Gastroesophageal sphincter (tissue), 4 donors: ENCODE results near the gene MUC20. TPM values are rescaled to one million over a fixed set of nuclear protein-coding genes. Genes with fewer than 3 reads are reported as not detected.
"Not testable (repeated sequence)": the region's sequence is repeated elsewhere in the genome, so short reads cannot be mapped to it uniquely, and the experiment has no call there.

Experiments
- ATAC-seq: fragments of 150-250 bp; one replicate; pipeline ENCODE4 v1.9.1; 2016; ENCODE audit warnings: mild to moderate bottlenecking, moderate library complexity
- H3K27ac ChIP-seq, 4 donors: fragments of 200-600 bp; sonication (generic) in 3 of 4; 1 replicate in 3 of 4; 2 replicates in 1 of 4; pipeline ENCODE4 v1.5.1; 2016 to 2019
- H3K27me3 ChIP-seq: fragments of 200-600 bp; sonication (generic); one replicate; pipeline ENCODE4 v1.5.1; 2019
- H3K36me3 ChIP-seq, 2 donors: fragments of 200-600 bp; sonication (generic); one replicate each; pipeline ENCODE4 v1.5.1; 2019; ENCODE audit warnings: control low read depth in 1 of 2
- H3K4me1 ChIP-seq, 3 donors: fragments of 200-600 bp; sonication (generic); 1 replicate in 2 of 3; 2 replicates in 1 of 3; pipeline ENCODE4 v1.5.1; 2016 to 2019; ENCODE audit warnings: control low read depth in 2 of 3
- H3K4me3 ChIP-seq, 2 donors: fragments of 200-600 bp; sonication (generic); one replicate each; pipeline ENCODE4 v1.5.1; 2019; ENCODE audit warnings: mild to moderate bottlenecking in 1 of 2, moderate library complexity in 1 of 2
- H3K9me3 ChIP-seq, 3 donors: fragments of 200-600 bp; sonication (generic); one replicate each; pipeline ENCODE4 v1.5.1; 2017 to 2019; ENCODE audit warnings: control low read depth in 2 of 3
- EP300 ChIP-seq: sonication (generic); formaldehyde crosslinking; IDR thresholded peaks from one replicate; pipeline ENCODE4 v1.6.1; 2017; ENCODE audit warnings: antibody characterized with exemption, mild to moderate bottlenecking
- POLR2A ChIP-seq, 2 donors: fragments of 450-650 bp; IDR thresholded peaks; one replicate each; pipeline ENCODE4 v1.6.1; 2017; ENCODE audit warnings: antibody characterized with exemption in 2 of 2, mild to moderate bottlenecking in 2 of 2, moderate library complexity in 1 of 2
- POLR2AphosphoS5 ChIP-seq: sonication (generic); formaldehyde crosslinking; IDR thresholded peaks from one replicate; pipeline ENCODE4 v1.6.1; 2017; ENCODE audit warnings: antibody characterized with exemption
- WGBS, 2 donors: methylation state at CpG; one replicate each; pipeline ENCODE4 v1.1.5; 2018; ENCODE audit warnings: low coverage in 1 of 2; 5-methylcytosine and 5-hydroxymethylcytosine counted together
- total RNA-seq, 4 donors: library from RNA; depleted of rRNA; stranded (reverse); fragments of >200 nt; gene quantifications; one replicate each; pipeline ENCODE4 v1.1.0, GENCODE V29; 2016
- TF ChIP-seq, protein P1 (sequence below), 4 experiments: fragments of 200-600 bp in 2 of 4; fragments of 450-650 bp in 2 of 4; sonication (generic) in 1 of 4; IDR thresholded peaks; one replicate each; pipeline ENCODE4 v1.5.1; 2017 to 2019; ENCODE audit warnings: antibody characterized with exemption in 4 of 4, mild to moderate bottlenecking in 2 of 4, moderate library complexity in 2 of 4

Gene MUC20
- total RNA-seq, 4 donors from 2014 or later = 2.0 to 7.7 (median 4.8) TPM

GRCh38 chr3:195732940-195733339, 12.2 kb downstream of the MUC20 start:
- H3K27ac ChIP-seq = no peak overlapping the region
- no peak overlapping the region for H3K4me3 ChIP-seq
- H3K27me3 ChIP-seq = peaks cover 9% of the 10 kb centered on the region
- peaks cover 0 to 15% of the 10 kb centered on the region in 2 donors for H3K36me3 ChIP-seq
- no peaks in the 10 kb centered on the region for H3K9me3 ChIP-seq
- no peak for ATAC-seq
- WGBS, 2 donors = 41 to 100% methylated on average over 1 to 7 of the region's 12 CpGs
- TF ChIP-seq POLR2AphosphoS5 (no peak), EP300 (no peak), POLR2A (IDR thresholded peaks at IDR 0.05) (no peak)
- TF ChIP-seq, protein P1, sequence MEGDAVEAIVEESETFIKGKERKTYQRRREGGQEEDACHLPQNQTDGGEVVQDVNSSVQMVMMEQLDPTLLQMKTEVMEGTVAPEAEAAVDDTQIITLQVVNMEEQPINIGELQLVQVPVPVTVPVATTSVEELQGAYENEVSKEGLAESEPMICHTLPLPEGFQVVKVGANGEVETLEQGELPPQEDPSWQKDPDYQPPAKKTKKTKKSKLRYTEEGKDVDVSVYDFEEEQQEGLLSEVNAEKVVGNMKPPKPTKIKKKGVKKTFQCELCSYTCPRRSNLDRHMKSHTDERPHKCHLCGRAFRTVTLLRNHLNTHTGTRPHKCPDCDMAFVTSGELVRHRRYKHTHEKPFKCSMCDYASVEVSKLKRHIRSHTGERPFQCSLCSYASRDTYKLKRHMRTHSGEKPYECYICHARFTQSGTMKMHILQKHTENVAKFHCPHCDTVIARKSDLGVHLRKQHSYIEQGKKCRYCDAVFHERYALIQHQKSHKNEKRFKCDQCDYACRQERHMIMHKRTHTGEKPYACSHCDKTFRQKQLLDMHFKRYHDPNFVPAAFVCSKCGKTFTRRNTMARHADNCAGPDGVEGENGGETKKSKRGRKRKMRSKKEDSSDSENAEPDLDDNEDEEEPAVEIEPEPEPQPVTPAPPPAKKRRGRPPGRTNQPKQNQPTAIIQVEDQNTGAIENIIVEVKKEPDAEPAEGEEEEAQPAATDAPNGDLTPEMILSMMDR (IDR thresholded peaks at IDR 0.05) = no peak
- H3K4me1 ChIP-seq = no peaks in the 10 kb centered on the region

GRCh38 chr3:195735036-195735695, 14.4 kb downstream of the MUC20 start:
- H3K9me3 ChIP-seq = no peaks in the 10 kb centered on the region
- H3K36me3 ChIP-seq = peaks cover 0 to 7% of the 10 kb centered on the region in 2 donors
- H3K4me1 ChIP-seq = no peaks in the 10 kb centered on the region
- no peaks in the 10 kb centered on the region for H3K27me3 ChIP-seq
- no peak overlapping the region for H3K27ac ChIP-seq
- H3K4me3 ChIP-seq = no peak overlapping the region
- no peak for ATAC-seq
- WGBS, 2 donors = 68 to 86% methylated on average over 14 to 16 of the region's 16 CpGs
- no peak for TF ChIP-seq POLR2AphosphoS5
- no peak for TF ChIP-seq EP300
- TF ChIP-seq, protein P1 (IDR thresholded peaks at IDR 0.05) = no peak
- TF ChIP-seq POLR2A (IDR thresholded peaks at IDR 0.05) = no peak

- Histone ChIP-seq H3K4me1 (no peaks in the 10 kb centered on the region), H3K27ac (no peak overlapping the region), H3K27me3 (peaks cover 1% of the 10 kb centered on the region), H3K4me3 (no peak overlapping the region), H3K36me3 (no peaks in the 10 kb centered on the region), H3K9me3 (no peaks in the 10 kb centered on the region)
- no peak for ATAC-seq
- TF ChIP-seq EP300 = no peak
- TF ChIP-seq POLR2A (IDR thresholded peaks at IDR 0.05) = no peak
- TF ChIP-seq POLR2AphosphoS5 = no peak
- TF ChIP-seq, protein P1 (IDR thresholded peaks at IDR 0.05) = no peak
- WGBS, 2 donors = 83 to 95% methylated on average over 11 to 12 of the region's 12 CpGs
These were observed 16.2 kb downstream of the MUC20 start for GRCh38 chr3:195736866-195737490.

- H3K27me3 ChIP-seq, H3K4me3 ChIP-seq, H3K9me3 ChIP-seq, H3K4me1 ChIP-seq, H3K27ac ChIP-seq, H3K36me3 ChIP-seq, ATAC-seq: not testable (repeated sequence)
- 79 to 100% methylated on average over 1 to 6 of the region's 6 CpGs for WGBS, 2 donors
These were observed 17.0 kb downstream of the MUC20 start for GRCh38 chr3:195737782-195738181.

GRCh38 chr3:195738274-195739044, 17.7 kb downstream of the MUC20 start:
- Histone ChIP-seq H3K27me3 (peaks cover 4% of the 10 kb centered on the region), H3K4me3 (no peak overlapping the region), H3K4me1 (no peaks in the 10 kb centered on the region), H3K27ac (no peak overlapping the region), H3K36me3 (no peaks in the 10 kb centered on the region), H3K9me3 (no peaks in the 10 kb centered on the region)
- TF ChIP-seq EP300 (no peak), POLR2AphosphoS5 (no peak), POLR2A (IDR thresholded peaks at IDR 0.05) (no peak)
- TF ChIP-seq, protein P1 (IDR thresholded peaks at IDR 0.05) = no peak
- 82 to 94% methylated on average over 3 to 12 of the region's 14 CpGs for WGBS, 2 donors
- no peak for ATAC-seq
